ENCODE measurements around the gene G3BP2.
"Not testable (repeated sequence)": the region's sequence is repeated elsewhere in the genome, so short reads cannot be mapped to it uniquely, and the experiment has no call there.

G3BP2 gene

DNA sequence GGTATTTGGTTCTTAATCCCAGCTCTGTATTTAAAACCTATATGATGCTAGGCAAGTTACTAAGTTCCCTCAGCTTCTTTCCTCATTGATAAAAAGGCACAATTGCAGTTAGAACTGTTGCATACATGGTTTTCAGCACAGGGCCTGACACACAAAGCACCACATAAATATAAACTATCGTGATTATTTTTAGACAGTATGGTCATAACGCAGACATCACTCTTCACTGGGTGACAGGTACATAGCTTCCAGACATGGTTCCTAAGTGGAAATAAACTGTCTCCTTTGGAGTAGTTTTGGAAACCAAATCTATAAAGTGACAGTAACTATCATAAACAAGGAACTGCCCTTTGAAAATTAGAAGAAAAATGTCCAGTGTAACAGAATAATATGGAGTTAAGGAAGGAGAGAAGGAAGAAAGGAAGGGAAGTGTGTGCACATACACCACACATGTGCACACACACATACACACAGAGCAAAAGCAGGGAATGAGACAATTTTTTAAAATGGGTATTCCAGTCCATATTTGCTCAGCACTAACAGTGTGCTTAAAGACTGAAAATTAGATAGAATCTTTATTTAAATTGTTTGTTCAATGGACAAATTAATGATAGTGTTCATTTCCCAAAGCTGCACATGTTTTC lies 12.5 kb upstream of the G3BP2 start:
- DNase-seq (ENCODE audit: low read depth in 3 of 3, low spot score in 1 of 3): no peak

- DNase-seq (ENCODE audit: low read depth in 3 of 3, low spot score in 1 of 3): no peak
Measured at GRCh38 chr4:75683482-75684155, 10.4 kb upstream of the G3BP2 start.

- no peak for DNase-seq (ENCODE audit: low read depth in 3 of 3, low spot score in 1 of 3)
Measured at GRCh38 chr4:75679876-75680575, 6.8 kb upstream of the G3BP2 start.

- DNase-seq (ENCODE audit: low read depth in 3 of 3, low spot score in 1 of 3): no peak
Measured at GRCh38 chr4:75678965-75679364, 5.8 kb upstream of the G3BP2 start.

- DNase-seq (ENCODE audit: low read depth in 3 of 3, low spot score in 1 of 3): no peak
Measured at GRCh38 chr4:75678473-75678872, 5.3 kb upstream of the G3BP2 start.

- no peak for DNase-seq (ENCODE audit: low read depth in 3 of 3, low spot score in 1 of 3)
Measured at GRCh38 chr4:75675004-75675531, 1.9 kb upstream of the G3BP2 start.

DNA sequence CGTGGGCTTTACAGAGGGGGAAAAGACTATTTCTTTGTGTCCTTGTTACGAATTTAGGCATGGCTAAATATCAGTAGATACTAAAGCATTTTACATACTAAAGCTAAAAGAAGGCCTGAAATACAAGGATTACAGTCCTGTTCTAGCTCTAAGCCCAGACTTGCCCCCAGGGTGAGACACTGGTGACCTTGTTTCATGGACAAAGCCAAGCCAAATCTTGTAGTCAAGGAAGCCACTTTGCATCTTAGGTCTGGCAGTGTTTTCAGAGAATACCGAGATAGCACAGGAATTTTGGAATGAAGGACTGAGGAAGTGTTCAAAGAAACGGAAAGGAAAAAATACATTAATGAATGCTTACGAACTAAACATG lies 733 bp upstream of the G3BP2 start:
- DNase-seq (ENCODE audit: low read depth in 3 of 3, low spot score in 1 of 3): no peak

GRCh38 chr4:75672461-75673026 lies 667 bp downstream of the G3BP2 start:
- peak; percentile 43 to 66 (median 46) for DNase-seq (ENCODE audit: low read depth in 3 of 3, low spot score in 1 of 3)

GRCh38 chr4:75671802-75672421 lies 1.3 kb downstream of the G3BP2 start:
- no peak for DNase-seq (ENCODE audit: low read depth in 3 of 3, low spot score in 1 of 3)

DNA sequence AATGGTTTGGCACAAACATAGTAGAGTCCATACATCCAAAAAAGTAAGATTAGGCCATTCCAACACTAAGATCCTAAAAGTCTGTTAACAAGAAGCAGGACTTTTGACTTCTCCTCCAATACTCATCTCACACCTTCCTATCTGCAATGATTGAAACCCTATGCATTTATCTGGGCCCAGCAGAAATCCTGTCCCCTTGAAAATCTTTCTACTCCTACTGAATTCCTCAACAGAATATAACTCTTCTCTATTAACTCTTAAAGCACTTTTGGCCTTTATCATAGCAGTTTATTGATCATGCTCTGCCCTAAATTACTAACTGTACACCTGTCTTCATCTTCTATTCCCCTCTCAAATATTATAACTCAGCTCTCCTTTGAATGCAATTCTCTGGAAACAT lies 4.6 kb downstream of the G3BP2 start:
- no peak for DNase-seq (ENCODE audit: low read depth in 3 of 3, low spot score in 1 of 3)

DNA sequence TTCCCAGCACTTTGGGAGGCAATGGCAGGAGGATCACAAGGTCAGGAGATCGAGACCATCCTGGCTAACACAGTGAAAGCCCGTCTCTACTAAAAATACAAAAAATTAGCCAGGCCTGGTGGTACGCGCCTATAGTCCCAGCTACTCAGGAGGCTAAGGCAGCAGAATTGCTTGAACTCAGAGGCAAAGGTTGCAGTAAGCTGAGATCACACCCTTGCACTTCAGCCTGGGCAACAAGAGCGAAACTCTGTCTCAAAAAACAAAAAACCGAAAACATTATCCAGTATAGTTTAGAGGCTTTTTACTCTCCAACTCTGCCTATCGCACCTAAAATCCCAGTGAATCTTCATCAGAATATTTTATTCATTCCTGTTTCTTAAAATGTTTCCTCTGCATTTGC lies 5.6 kb downstream of the G3BP2 start:
- DNase-seq (ENCODE audit: low read depth in 3 of 3, low spot score in 1 of 3): not testable (repeated sequence)

DNA sequence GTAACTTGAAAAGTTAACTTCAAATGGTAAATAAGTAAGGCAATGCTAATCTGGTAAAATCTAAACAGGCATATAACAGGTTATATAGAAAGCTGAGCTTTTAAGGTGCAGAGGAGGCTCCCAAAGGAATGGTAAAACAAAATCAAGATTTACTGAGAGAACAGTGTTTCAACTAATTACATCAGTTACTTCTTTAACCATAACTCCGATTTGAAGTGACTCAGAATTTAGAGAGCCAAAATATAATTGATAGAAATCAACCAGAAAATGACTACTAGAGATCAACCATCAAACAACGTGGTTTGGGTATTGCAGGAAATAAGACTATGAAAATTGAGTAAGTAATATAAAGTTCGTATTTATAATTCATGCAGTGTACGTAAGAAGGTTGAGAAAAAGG lies 6.9 kb downstream of the G3BP2 start:
- no peak for DNase-seq (ENCODE audit: low read depth in 3 of 3, low spot score in 1 of 3)

GRCh38 chr4:75664604-75665003 lies 8.6 kb downstream of the G3BP2 start:
- DNase-seq (ENCODE audit: low read depth in 3 of 3, low spot score in 1 of 3): not testable (repeated sequence)

DNA sequence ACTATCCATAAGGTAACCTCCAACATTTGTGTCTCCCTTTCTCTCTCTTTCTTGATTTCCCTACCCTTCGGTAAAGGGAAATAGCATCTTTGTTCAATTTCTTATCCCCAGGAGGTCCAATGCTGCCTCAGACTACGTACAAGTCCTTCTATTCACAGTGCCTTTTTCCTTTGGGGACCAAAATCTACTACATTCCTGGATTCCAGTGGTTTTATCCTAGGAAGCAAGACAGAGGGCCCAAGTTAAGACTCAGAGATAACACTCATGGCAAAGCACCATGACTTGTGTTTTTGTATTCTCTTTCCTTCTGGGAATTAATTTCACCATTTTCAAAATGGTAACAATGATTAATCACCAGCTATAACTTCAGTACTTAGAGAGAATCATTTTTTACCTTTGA lies 10.6 kb downstream of the G3BP2 start:
- DNase-seq (ENCODE audit: low read depth in 3 of 3, low spot score in 1 of 3): no peak

DNA sequence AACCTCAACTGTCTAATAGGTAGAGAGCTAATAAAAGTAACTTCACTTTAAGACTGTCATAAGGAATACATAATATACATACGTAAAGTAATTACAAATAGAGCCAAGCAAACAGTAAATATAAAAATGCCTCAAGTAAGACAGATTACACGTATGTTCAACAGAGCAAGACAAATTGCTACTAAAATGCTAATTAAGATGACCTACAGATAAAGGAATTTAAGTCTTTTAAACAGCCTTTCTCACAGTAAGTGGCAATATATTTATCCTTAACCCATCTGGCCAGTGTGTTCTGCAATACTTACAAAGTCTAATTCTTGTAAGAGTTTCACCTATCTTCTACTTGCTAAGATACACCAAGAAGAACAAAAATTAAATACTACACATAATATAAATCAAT lies 12.7 kb downstream of the G3BP2 start:
- no peak for DNase-seq (ENCODE audit: low read depth in 3 of 3, low spot score in 1 of 3)

- DNase-seq (ENCODE audit: low read depth in 3 of 3, low spot score in 1 of 3): no peak
Measured at GRCh38 chr4:75659512-75660031, 13.6 kb downstream of the G3BP2 start.

- DNase-seq (ENCODE audit: low read depth in 3 of 3, low spot score in 1 of 3): no peak
Measured at GRCh38 chr4:75658876-75659275, 14.3 kb downstream of the G3BP2 start.

- DNase-seq (ENCODE audit: low read depth in 3 of 3, low spot score in 1 of 3): no peak
Measured at GRCh38 chr4:75655562-75655961, 17.6 kb downstream of the G3BP2 start.

DNA sequence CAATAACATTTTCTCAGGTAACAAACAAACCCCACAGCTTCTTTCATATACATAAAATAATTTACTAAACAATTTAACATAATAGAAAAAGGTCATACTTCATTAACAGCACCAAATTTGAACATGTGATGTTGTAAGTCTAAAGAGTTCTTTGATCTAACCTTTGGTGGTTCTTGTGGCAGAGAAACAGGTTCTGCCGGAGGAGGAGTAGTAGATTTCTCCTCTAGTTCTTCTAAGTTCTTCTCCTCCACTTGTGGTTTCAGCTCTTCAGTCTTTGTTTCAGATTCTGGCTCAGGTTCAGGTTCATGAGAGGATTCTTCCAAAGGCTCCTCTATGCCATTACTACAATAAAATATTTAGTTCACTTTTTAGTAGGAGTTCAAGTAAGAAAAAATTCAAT lies 18.3 kb downstream of the G3BP2 start:
- no peak for DNase-seq (ENCODE audit: low read depth in 3 of 3, low spot score in 1 of 3)

- DNase-seq (ENCODE audit: low read depth in 3 of 3, low spot score in 1 of 3): no peak
Measured at GRCh38 chr4:75653845-75654503, 19.2 kb downstream of the G3BP2 start.

DNA sequence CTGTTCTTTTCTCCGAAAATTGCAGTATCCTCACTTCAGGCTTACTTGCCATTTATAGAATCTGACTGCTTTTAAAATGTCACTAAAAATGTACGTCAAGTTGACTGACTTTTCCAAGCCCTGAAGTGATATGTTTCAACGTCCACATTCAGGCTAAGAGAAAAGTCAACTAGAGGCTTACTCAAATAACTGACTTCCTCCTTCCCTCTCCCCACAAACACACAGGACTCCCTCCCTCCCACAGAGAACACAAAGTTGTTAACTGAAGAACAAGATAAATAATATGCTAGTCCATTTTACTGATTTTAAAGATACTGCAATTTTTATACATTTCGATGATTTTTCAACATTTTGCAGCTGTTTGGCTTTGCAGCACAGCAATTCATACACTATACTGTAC lies 29.1 kb downstream of the G3BP2 start:
- DNase-seq (ENCODE audit: low read depth in 3 of 3, low spot score in 1 of 3): no peak
